Fibroblast of peridontal ligament (primary cell): ENCODE measurements around the gene DDX49.
A peak's percentile ranks its signal among the peaks of the same experiment; 100 is the strongest.

Source experiments
- DNase-seq: peaks from one replicate; pipeline ENCODE4 v3.0.0-alpha.2; 2010; ENCODE audit errors: extremely low read depth

The DDX49 gene

GRCh38 chr19:18969931-18970659 is 50.6 kb downstream of the DDX49 start:
- DNase-seq: no peak

GRCh38 chr19:18972301-18972811 is 52.8 kb downstream of the DDX49 start:
- peak; percentile 29 for DNase-seq

- no peak for DNase-seq
Measured at GRCh38 chr19:18972851-18973250, 53.3 kb downstream of the DDX49 start.

GRCh38 chr19:18975011-18975410 is 55.5 kb downstream of the DDX49 start:
- no peak for DNase-seq

GRCh38 chr19:18975869-18976268 is 56.4 kb downstream of the DDX49 start:
- no peak for DNase-seq
